Measurements from ENCODE around the gene RASAL2. TPM values are rescaled to one million over a fixed set of nuclear protein-coding genes. Genes with fewer than 3 reads are reported as not detected.
A peak's percentile ranks its signal among the peaks of the same experiment; 100 is the strongest.
"Not testable (repeated sequence)": the region's sequence is repeated elsewhere in the genome, so short reads cannot be mapped to it uniquely, and the experiment has no call there.

The RASAL2 gene
- total RNA-seq, 2 experiments from 2014 or later = not detected

DNA sequence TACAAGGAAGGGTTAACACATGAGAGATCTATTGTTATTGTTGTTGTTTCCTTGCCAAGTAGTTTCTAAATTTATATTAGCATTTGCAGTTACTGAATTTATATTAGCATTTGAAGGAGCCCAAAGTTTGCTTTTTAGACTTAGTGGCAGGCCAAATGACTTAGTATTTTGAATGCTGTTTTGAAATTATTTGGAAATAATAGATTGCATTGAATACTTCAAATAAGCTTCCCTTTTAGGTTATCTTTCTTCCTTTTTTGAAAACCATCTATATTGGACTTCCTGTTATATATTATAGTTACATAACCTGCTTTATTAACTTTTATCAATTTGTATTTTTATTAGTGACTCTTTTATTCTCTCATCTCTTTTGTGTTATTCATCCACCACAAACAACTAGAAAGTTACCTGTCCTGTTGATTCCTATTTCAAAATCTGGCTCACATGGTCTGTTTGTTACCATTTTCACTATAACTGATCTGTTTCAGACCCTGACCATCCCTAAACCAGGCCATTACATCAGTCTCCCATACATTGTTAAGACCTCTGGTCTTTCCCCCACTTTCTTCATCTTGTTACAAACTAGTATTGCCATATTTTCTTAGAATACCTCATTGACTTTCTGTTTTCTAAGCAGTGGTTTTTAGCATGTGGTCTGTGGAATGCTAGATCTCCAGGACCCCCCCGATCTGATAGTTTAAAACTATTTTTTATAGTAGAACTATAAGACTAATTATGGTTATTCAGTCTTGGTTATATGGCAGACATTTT, 185.2 kb downstream of the RASAL2 start:
- Mint-ChIP-seq H3K36me3 (ENCODE audit: low read depth) (no peaks in the 10 kb centered on the region), H3K9me3 (no peaks in the 10 kb centered on the region), H3K4me3 (no peak overlapping the region), H3K27ac (no peak overlapping the region), H3K27me3 (no peaks in the 10 kb centered on the region), H3K4me1 (no peaks in the 10 kb centered on the region)
- ChIA-PET CTCF (no interaction called here), POLR2A (no interaction called here)
- no peak for DNase-seq

- no peaks in the 10 kb centered on the region for H3K4me1 Mint-ChIP-seq
- ChIA-PET POLR2A (no interaction called here), CTCF (no interaction called here)
- no peaks in the 10 kb centered on the region for H3K36me3 Mint-ChIP-seq (ENCODE audit: low read depth)
- no peak overlapping the region for H3K27ac Mint-ChIP-seq
- no peaks in the 10 kb centered on the region for H3K27me3 Mint-ChIP-seq
- no peak for DNase-seq
- H3K4me3 Mint-ChIP-seq = no peak overlapping the region
- H3K9me3 Mint-ChIP-seq = no peaks in the 10 kb centered on the region
Measured at GRCh38 chr1:178282949-178283367, 189.1 kb downstream of the RASAL2 start.

GRCh38 chr1:178283409-178283808, 189.5 kb downstream of the RASAL2 start:
- DNase-seq = no peak
- ChIA-PET POLR2A (no interaction called here), CTCF (no interaction called here)
- Mint-ChIP-seq H3K4me3 (no peak overlapping the region), H3K36me3 (ENCODE audit: low read depth) (no peaks in the 10 kb centered on the region), H3K4me1 (no peaks in the 10 kb centered on the region), H3K27me3 (no peaks in the 10 kb centered on the region), H3K9me3 (no peaks in the 10 kb centered on the region), H3K27ac (no peak overlapping the region)

DNA sequence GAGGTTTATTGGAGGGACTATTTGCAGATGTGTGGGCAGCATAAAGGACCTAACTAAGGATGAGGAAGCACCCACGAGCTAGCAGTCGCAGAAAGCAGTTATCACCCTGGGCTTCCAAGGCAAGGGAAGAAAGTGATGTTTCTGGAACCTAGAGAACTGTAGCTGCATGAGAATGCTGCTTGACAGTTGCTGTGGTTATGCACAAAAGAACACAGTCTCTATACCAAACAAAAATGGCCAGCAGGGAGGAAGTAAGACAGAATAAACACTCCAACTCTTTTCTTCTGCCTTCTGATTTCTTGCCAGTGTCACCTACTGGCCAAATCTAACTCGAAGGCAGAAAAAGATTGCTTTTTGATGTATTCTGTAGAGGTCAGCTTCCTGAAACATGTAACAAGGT, 190.2 kb downstream of the RASAL2 start:
- CTCF ChIA-PET = no interaction called here
- Mint-ChIP-seq H3K27ac (no peak overlapping the region), H3K4me1 (no peaks in the 10 kb centered on the region), H3K4me3 (no peak overlapping the region), H3K9me3 (no peaks in the 10 kb centered on the region), H3K36me3 (ENCODE audit: low read depth) (no peaks in the 10 kb centered on the region), H3K27me3 (no peaks in the 10 kb centered on the region)
- POLR2A ChIA-PET = no interaction called here
- DNase-seq = no peak

GRCh38 chr1:178291166-178291565, 197.3 kb downstream of the RASAL2 start:
- POLR2A ChIA-PET = no interaction called here

GRCh38 chr1:178294654-178295053, 200.8 kb downstream of the RASAL2 start:
- no peak overlapping the region for H3K27ac Mint-ChIP-seq
- no peaks in the 10 kb centered on the region for H3K4me1 Mint-ChIP-seq
- POLR2A ChIA-PET = no interaction called here
- no peaks in the 10 kb centered on the region for H3K36me3 Mint-ChIP-seq (ENCODE audit: low read depth)
- CTCF ChIA-PET = no interaction called here
- DNase-seq = no peak
- no peaks in the 10 kb centered on the region for H3K9me3 Mint-ChIP-seq
- H3K27me3 Mint-ChIP-seq = no peaks in the 10 kb centered on the region
- H3K4me3 Mint-ChIP-seq = no peak overlapping the region

More at GRCh38 chr1:178291166-178291565, 197.3 kb downstream of the RASAL2 start:
- CTCF ChIA-PET = no interaction called here
- Mint-ChIP-seq H3K27ac (no peak overlapping the region), H3K36me3 (ENCODE audit: low read depth) (no peaks in the 10 kb centered on the region), H3K9me3 (no peaks in the 10 kb centered on the region), H3K27me3 (no peaks in the 10 kb centered on the region), H3K4me3 (no peak overlapping the region), H3K4me1 (no peaks in the 10 kb centered on the region)
- DNase-seq = no peak

- H3K36me3 Mint-ChIP-seq (ENCODE audit: low read depth) = no peaks in the 10 kb centered on the region
- POLR2A ChIA-PET = no interaction called here
Measured at GRCh38 chr1:178300352-178300699, 206.4 kb downstream of the RASAL2 start.

DNA sequence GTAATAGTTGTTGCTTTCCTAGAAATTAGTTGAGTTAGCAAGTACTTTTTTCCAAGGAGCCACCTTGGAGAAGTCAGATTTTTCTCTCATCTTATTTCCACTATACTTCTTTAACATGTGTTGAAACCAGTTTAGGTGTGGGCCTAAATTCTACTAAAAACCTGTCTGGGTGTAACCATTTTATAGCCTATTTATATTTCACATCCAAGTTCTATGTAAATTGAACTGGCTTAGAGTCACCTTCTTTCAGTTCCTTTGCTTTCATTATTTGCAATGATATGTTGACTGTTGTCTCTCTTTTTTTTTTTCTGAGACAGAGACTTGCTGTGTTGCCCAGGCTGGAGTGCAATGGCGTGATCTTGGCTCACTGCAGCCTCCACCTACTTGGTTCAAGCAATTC, 207.2 kb downstream of the RASAL2 start:
- H3K27me3 Mint-ChIP-seq = peaks cover 2% of the 10 kb centered on the region
- ChIA-PET CTCF (no interaction called here), POLR2A (no interaction called here)
- no peaks in the 10 kb centered on the region for H3K9me3 Mint-ChIP-seq
- H3K27ac Mint-ChIP-seq = no peak overlapping the region
- H3K4me3 Mint-ChIP-seq = no peak overlapping the region
- no peak for DNase-seq
- no peaks in the 10 kb centered on the region for H3K36me3 Mint-ChIP-seq (ENCODE audit: low read depth)
- no peaks in the 10 kb centered on the region for H3K4me1 Mint-ChIP-seq

More at GRCh38 chr1:178300352-178300699, 206.4 kb downstream of the RASAL2 start:
- no peak overlapping the region for H3K27ac Mint-ChIP-seq
- no peaks in the 10 kb centered on the region for H3K9me3 Mint-ChIP-seq
- CTCF ChIA-PET = interaction anchor here (0.7 to 1.0 kb wide), 4 partner anchors 10 to 239 kb away, joined by 3 to 4 read pairs (median 3); no protein-coding TSS in a partner anchor
- H3K4me1 Mint-ChIP-seq = no peaks in the 10 kb centered on the region
- DNase-seq = no peak
- H3K27me3 Mint-ChIP-seq = peaks cover 2% of the 10 kb centered on the region
- H3K4me3 Mint-ChIP-seq = no peak overlapping the region

GRCh38 chr1:178307264-178307663, 213.4 kb downstream of the RASAL2 start:
- H3K4me1 Mint-ChIP-seq = no peaks in the 10 kb centered on the region
- peaks cover 9% of the 10 kb centered on the region for H3K27me3 Mint-ChIP-seq
- ChIA-PET POLR2A (no interaction called here), CTCF (no interaction called here)
- DNase-seq = no peak
- no peak overlapping the region for H3K27ac Mint-ChIP-seq
- no peaks in the 10 kb centered on the region for H3K9me3 Mint-ChIP-seq
- H3K36me3 Mint-ChIP-seq (ENCODE audit: low read depth) = no peaks in the 10 kb centered on the region
- no peak overlapping the region for H3K4me3 Mint-ChIP-seq

GRCh38 chr1:178308438-178308837, 214.5 kb downstream of the RASAL2 start:
- CTCF ChIA-PET = no interaction called here
- Mint-ChIP-seq H3K27ac (no peak overlapping the region), H3K9me3 (no peaks in the 10 kb centered on the region), H3K4me1 (no peaks in the 10 kb centered on the region), H3K27me3 (peaks cover 9% of the 10 kb centered on the region), H3K36me3 (ENCODE audit: low read depth) (no peaks in the 10 kb centered on the region), H3K4me3 (no peak overlapping the region)
- POLR2A ChIA-PET = no interaction called here
- no peak for DNase-seq

GRCh38 chr1:178310685-178311105, 216.8 kb downstream of the RASAL2 start:
- CTCF ChIA-PET = interaction anchor here (1.0 kb wide), 1 partner anchor 11 kb away, joined by 3 read pairs; no protein-coding TSS in a partner anchor
- Mint-ChIP-seq H3K27me3 (peaks cover 9% of the 10 kb centered on the region), H3K27ac (no peak overlapping the region), H3K4me1 (no peaks in the 10 kb centered on the region), H3K4me3 (no peak overlapping the region), H3K36me3 (ENCODE audit: low read depth) (no peaks in the 10 kb centered on the region), H3K9me3 (no peaks in the 10 kb centered on the region)
- POLR2A ChIA-PET = no interaction called here
- peak; percentile 6 for DNase-seq

DNA sequence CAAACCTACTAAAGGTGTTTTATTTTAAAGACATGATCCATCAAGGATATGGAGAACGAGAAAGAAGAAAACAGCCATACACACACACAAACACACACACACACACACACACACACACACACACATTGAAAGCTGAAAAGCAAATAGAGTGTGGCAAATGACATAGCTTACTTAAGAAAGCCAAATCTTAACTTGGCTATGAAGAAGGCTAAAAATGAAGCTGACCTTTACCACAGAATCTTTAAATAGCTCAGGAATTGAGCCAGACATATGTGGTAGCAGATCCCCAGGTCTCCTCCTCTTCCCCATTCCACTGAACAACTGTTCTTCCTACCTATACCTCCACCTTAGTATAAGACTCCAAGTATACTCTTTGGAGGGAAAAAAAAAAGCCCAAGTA, 217.3 kb downstream of the RASAL2 start:
- Mint-ChIP-seq H3K9me3 (no peaks in the 10 kb centered on the region), H3K27me3 (peaks cover 9% of the 10 kb centered on the region), H3K4me1 (no peaks in the 10 kb centered on the region), H3K36me3 (ENCODE audit: low read depth) (no peaks in the 10 kb centered on the region), H3K27ac (no peak overlapping the region), H3K4me3 (no peak overlapping the region)
- CTCF ChIA-PET = interaction anchor here (0.7 to 1.0 kb wide), 2 partner anchors 11 to 23 kb away, joined by 3 read pairs; no protein-coding TSS in a partner anchor
- POLR2A ChIA-PET = no interaction called here
- DNase-seq = no peak

DNA sequence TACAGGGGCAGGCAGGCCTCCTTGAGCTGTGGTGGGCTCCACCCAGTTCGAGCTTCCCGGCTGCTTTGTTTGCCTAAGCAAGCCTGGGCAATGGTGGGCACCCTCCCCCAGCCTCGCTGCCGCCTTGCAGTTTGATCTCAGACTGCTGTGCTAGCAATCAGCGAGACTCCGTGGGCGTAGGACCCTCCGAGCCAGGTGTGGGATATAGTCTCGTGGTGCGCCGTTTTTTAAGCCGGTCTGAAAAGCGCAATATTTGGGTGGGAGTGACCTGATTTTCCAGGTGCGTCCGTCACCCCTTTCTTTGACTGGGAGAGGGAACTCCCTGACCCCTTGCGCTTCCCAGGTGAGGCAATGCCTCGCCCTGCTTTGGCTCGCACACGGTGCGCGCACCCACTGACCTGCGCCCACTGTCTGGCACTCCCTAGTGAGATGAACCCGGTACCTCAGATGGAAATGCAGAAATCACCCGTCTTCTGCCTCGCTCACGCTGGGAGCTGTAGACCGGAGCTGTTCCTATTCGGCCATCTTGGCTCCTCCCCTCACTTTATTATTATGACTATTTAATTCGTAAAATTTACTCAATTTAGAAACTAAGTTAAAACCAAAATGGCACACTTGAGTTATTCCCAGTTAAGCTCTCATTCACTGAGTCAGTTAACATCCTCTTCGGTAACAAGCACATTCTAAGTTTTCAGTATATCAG, 226.5 kb downstream of the RASAL2 start:
- H3K36me3 Mint-ChIP-seq (ENCODE audit: low read depth); H3K9me3 Mint-ChIP-seq; DNase-seq; CTCF ChIA-PET; H3K27ac Mint-ChIP-seq; H3K27me3 Mint-ChIP-seq; H3K4me1 Mint-ChIP-seq; H3K4me3 Mint-ChIP-seq; POLR2A ChIA-PET: not testable (repeated sequence)

DNA sequence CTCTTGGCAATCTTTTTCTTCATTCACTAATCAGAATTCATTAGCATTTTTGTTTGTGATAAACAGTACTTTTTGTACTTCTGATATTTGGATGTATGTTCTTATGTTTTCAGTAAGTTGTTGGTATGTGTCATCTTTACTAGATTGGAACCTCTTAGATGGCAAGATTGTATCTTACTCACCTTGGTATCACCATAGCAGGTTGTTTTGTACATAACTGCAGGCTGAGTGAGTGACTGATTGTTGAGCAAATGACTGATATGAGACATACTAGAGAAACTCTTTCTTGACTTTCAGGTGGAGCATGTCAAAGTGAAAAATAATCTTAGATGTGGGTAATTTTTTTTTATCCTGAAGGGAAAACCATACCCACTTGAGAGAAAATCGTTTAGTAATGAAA, 229.2 kb downstream of the RASAL2 start:
- Mint-ChIP-seq H3K4me1 (no peaks in the 10 kb centered on the region), H3K9me3 (no peaks in the 10 kb centered on the region), H3K27me3 (no peaks in the 10 kb centered on the region), H3K4me3 (no peak overlapping the region), H3K36me3 (ENCODE audit: low read depth) (no peaks in the 10 kb centered on the region), H3K27ac (no peak overlapping the region)
- ChIA-PET POLR2A (no interaction called here), CTCF (no interaction called here)
- DNase-seq = no peak
